Neural cell (in vitro differentiated cells): ENCODE data around the gene DENND2A.
A peak's percentile ranks its signal among the peaks of the same experiment; 100 is the strongest.

ENCODE experiments used
- CTCF ChIP-seq: fragments of 450-650 bp; IDR thresholded peaks from 2 replicates; pipeline ENCODE4 v1.5.1; 2014; ENCODE audit warnings: antibody characterized with exemption, mild to moderate bottlenecking, moderate library complexity; ENCODE audit not compliant: poor library complexity, severe bottlenecking
- EP300 ChIP-seq: fragments of 450-650 bp; conservative IDR thresholded peaks from 2 replicates; pipeline ENCODE4 v1.6.1; 2014; ENCODE audit warnings: antibody characterized with exemption, mild to moderate bottlenecking, moderate library complexity; ENCODE audit not compliant: poor library complexity, severe bottlenecking
- POLR2AphosphoS5 ChIP-seq: IDR thresholded peaks from 2 replicates; pipeline ENCODE4 v1.6.1; 2012
- SMC3 ChIP-seq: fragments of 450-650 bp; conservative IDR thresholded peaks from 2 replicates; pipeline ENCODE4 v1.6.1; 2014; ENCODE audit warnings: antibody characterized with exemption, mild to moderate bottlenecking, moderate library complexity; ENCODE audit not compliant: poor library complexity
- TF ChIP-seq, protein P1 (sequence below): IDR thresholded peaks from 2 replicates; pipeline ENCODE4 v1.6.1; 2012; ENCODE audit warnings: borderline replicate concordance

GRCh38 chr7:140475747-140476333 lies 164.8 kb downstream of the DENND2A start:
- TF ChIP-seq CTCF = peak; percentile 83
- TF ChIP-seq, protein P1, sequence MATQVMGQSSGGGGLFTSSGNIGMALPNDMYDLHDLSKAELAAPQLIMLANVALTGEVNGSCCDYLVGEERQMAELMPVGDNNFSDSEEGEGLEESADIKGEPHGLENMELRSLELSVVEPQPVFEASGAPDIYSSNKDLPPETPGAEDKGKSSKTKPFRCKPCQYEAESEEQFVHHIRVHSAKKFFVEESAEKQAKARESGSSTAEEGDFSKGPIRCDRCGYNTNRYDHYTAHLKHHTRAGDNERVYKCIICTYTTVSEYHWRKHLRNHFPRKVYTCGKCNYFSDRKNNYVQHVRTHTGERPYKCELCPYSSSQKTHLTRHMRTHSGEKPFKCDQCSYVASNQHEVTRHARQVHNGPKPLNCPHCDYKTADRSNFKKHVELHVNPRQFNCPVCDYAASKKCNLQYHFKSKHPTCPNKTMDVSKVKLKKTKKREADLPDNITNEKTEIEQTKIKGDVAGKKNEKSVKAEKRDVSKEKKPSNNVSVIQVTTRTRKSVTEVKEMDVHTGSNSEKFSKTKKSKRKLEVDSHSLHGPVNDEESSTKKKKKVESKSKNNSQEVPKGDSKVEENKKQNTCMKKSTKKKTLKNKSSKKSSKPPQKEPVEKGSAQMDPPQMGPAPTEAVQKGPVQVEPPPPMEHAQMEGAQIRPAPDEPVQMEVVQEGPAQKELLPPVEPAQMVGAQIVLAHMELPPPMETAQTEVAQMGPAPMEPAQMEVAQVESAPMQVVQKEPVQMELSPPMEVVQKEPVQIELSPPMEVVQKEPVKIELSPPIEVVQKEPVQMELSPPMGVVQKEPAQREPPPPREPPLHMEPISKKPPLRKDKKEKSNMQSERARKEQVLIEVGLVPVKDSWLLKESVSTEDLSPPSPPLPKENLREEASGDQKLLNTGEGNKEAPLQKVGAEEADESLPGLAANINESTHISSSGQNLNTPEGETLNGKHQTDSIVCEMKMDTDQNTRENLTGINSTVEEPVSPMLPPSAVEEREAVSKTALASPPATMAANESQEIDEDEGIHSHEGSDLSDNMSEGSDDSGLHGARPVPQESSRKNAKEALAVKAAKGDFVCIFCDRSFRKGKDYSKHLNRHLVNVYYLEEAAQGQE = no peak
- peak; percentile 84 for TF ChIP-seq SMC3
- TF ChIP-seq EP300 = no peak
- TF ChIP-seq POLR2AphosphoS5 = no peak
